Stimulated activated CD8-positive, alpha-beta memory T cell treated with anti-CD3 and anti-CD28 coated beads, Interleukin-7, amount 100 ng/mL, for 1 hour (primary cell): ENCODE measurements around the gene EDARADD.

Source experiments
- DNase-seq, 2 donors: peaks; one replicate each; pipeline ENCODE4 v3.0.0-alpha.2; 2020; ENCODE audit warnings: low read depth in 2 of 2

The EDARADD gene

DNA sequence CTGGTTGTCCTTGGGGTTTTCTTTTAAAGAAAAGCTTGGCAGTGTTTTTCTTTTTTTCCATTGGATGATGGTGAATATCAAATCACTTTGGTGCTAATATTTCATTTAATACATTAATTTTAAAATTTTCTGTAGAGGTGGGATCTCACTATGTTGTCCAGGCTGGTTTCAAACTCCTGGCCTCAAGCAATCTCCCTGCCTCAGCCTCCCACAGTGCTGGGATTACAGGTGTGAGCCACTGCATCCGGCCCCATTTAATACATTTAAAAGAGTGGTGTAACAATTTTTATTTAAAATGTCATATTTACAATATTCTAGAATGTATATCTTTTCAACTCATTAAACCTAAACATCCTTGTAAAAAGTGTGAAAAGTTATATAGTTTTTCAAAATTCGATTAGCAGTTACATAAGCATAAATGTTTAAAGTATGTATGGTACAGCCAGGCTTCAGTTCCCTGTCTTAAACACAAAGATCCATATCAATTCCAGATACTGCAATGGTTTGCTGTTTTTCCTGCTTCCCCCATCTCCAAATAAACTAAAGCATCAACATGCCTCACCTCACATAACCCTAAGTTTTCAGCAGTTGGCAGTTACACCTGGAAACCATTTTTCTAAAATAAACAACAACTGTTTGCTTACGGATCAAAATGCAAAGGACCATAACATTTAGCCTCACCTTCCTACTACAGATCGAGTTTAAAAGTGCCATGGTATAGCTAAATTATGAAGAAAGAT, 120.8 kb downstream of the EDARADD start:
- DNase-seq = no peak

GRCh38 chr1:236515443-236515958, 121.4 kb downstream of the EDARADD start:
- DNase-seq = no peak

DNA sequence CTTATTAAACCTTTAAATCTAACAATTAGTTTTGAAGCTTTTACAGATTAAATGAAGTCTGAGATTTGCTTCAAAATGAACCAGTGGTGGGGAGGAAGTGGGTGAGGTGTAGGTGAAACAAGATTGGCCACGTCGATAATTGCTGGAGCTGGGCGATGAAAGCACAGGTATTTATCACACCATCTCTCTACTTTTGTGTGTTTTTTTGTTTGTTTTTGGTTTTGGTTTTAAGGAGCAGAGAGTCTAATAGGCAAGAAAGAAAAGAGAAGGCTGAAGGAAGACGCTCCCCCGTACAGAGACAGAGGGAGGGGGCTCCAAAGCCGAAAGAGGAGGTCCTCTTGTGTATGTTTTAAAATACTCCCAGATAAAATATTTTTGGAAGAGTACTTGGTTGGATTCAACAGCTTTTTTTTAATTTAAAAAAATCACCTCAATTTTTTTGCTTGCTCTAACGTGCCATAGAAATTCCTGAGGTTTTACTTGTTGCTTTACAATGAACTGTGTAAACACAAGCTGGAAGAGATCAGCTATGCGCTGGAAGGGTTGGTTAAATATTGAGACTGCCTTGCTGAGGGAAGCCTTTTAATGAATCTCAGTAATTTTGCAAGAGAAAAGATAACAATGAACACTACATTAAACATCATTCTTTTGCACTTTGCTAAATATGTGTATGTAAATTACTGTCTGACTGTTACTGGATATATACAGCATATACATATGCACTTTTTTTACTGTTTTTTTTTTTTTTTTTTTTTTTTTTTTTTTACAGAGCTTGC, 123.0 kb downstream of the EDARADD start:
- DNase-seq = no peak

- DNase-seq = no peak
These were observed 124.2 kb downstream of the EDARADD start for GRCh38 chr1:236518322-236518721.

DNA sequence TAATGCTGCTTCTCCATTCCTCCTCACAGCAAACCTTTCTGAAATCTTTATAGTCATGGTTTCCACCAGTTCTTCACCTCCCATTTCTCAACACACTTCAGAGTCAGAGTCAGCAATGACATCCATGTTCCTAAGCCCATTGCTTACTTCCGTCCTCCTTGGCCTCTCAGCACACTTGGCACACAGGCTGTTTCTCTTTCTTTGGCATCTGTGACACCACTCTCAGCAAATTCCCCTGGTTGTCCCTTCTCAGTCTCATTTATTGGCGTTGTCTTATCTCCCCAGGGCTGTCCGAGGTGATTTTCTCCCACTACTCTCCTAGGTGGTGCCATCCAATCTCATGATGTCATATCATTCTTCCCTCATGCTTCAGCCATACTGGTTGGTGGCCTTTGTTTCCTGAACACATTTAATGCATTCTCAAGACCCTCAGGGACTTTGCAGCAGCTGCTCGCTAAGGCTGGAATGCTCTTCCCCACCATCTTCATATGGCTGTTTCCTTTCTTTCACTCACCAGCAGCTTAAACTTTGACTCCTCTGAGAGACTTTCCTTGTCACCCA, 126.4 kb downstream of the EDARADD start:
- no peak for DNase-seq

DNA sequence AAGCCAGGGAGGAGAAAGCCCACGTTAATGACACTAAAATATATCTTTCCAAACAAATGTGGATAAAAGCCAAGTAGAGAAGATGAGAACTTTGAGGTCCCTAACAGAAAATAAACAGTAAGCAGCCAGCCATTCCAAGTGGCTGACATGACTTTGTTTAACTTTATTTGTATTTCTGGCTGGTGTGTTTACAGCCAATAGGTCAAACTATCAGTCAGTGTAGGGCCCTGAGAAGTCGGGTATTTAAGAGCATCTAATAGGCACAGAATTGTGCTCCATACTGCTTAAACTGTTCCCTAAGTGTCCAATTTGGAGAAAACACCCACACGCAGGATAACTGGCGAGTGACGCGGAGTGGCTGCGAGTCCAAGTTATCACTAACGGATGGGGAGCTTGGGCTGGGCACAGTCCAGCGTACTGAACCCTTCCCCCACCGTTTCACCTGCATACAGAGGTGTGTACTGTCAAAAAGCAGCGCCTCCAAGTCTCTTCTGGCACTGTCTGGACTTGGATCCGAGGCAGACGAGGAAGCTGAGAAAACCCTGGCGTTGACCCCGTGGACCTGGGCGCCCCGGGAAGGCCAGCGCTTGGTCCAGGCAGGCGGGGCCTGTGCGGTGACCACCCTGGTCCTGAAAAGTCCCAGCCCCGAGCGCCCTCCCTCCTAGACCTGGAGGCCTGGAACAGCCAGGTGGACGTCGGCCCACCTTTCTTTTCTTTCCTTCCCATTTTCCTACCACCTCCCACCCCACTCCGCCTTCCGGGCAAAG, 129.0 kb downstream of the EDARADD start:
- DNase-seq = no peak

GRCh38 chr1:236523704-236524141, 129.6 kb downstream of the EDARADD start, which contains the start of gene LGALS8:
TSS of gene LGALS8 (plus strand) at chr1:236523982. CDS start at chr1:236526071, 2,089 bp downstream.
- peak; percentile 57 to 74 for DNase-seq

DNA sequence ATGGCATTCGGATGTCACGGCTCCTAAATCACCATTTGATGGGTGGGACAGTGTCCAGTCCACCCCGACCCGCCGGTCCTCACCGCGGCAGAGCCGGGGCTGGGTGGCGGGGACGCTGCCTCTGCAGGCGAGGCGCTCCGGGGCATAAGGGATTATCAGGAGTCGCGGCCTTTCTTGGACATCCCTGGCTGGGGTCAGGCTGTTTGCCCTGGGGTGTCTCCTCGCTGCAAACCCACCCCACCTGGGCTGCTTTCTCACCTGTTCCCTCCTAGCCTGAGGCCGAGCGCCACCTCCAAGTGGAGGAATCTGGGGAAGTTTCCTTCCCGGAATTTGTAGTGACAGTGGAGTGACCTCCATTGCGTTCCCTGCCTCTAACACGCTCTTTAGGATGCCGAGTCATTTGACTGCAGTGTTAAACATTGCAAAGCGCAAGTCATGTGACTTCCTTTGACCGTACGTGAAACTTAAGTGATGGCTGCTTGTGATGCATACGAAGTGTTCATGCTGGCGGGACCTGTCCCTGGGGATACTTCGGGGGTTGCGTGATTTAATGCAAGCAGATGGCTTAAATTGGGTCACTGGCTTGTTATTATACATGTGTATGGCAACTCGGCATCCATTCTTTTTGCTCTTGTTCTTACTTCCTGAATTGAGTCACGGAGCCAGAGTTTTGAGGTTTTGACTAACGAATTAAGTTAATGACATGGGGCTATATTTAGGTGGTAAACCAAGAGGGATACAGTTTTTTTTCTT, 130.2 kb downstream of the EDARADD start:
- peak in 1 of 2 donors; percentile 18 for DNase-seq

GRCh38 chr1:236524895-236525184, 130.8 kb downstream of the EDARADD start:
- no peak for DNase-seq

GRCh38 chr1:236526079-236526478, 132.0 kb downstream of the EDARADD start:
- no peak for DNase-seq

- no peak for DNase-seq
These were observed 136.2 kb downstream of the EDARADD start for GRCh38 chr1:236530286-236530685.

DNA sequence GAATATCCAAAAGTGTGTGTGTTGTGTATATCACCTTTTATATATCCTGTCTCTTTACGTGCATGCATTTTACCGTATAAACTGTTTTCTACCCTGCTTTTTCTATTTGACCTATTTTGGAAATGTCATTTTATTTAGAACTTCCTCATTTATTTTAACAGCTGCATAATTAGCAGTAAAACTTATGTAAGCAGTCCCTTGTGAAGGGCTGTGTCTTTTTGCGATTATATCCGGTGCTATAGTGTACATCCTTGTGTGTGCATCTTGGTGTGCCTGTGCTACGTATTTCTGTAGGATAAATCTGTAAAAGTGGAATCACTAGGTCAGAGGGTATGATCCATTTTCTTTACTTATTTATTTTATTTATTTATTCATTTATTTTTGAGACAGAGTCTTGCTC, 136.9 kb downstream of the EDARADD start:
- DNase-seq = no peak

- no peak for DNase-seq
These were observed 138.8 kb downstream of the EDARADD start for GRCh38 chr1:236532850-236533249.

GRCh38 chr1:236534151-236534651, 140.1 kb downstream of the EDARADD start:
- no peak for DNase-seq
